SK-N-SH (cell line): ENCODE measurements around the gene RAD21L1.

Experiments
- EP300 ChIP-seq, 2 experiments: IDR thresholded peaks; 2 replicates each; pipeline versions ENCODE4 v1.4.0 to v1.6.1; 2012; ENCODE audit warnings: borderline replicate concordance in 1 of 2, low read depth in 1 of 2, low read length in 1 of 2
- FOXM1 ChIP-seq: IDR thresholded peaks from 2 replicates; pipeline ENCODE4 v1.4.0; 2012; ENCODE audit warnings: low read depth, mild to moderate bottlenecking
- GABPA ChIP-seq: IDR thresholded peaks from 2 replicates; pipeline ENCODE4 v1.4.0; 2012; ENCODE audit warnings: low read depth, mild to moderate bottlenecking
- GATA2 ChIP-seq: sonication (generic); formaldehyde crosslinking; IDR thresholded peaks from 2 replicates; pipeline ENCODE4 v1.5.0; 2020; ENCODE audit warnings: mild to moderate bottlenecking, missing genetic modification reagents
- POLR2AphosphoS5 ChIP-seq: IDR thresholded peaks from 2 replicates; pipeline ENCODE4 v1.6.1; 2012; ENCODE audit warnings: low read depth, low read length
- RFX5 ChIP-seq: IDR thresholded peaks from 2 replicates; pipeline ENCODE4 v1.6.1; 2012; ENCODE audit warnings: mild to moderate bottlenecking, improper control_type of control experiment, low read length
- TF ChIP-seq, protein P1 (sequence below): fragments of 200-600 bp; sonication (generic); IDR thresholded peaks from 2 replicates; pipeline ENCODE4 v1.6.1; 2017; ENCODE audit warnings: antibody characterized with exemption, mild to moderate bottlenecking, moderate library complexity
- TF ChIP-seq, protein P2 (sequence below): IDR thresholded peaks from 2 replicates; pipeline ENCODE4 v1.4.0; 2012; ENCODE audit warnings: low read depth
- TF ChIP-seq, protein P3 (sequence below): IDR thresholded peaks from 2 replicates; pipeline ENCODE4 v1.4.0; 2012; ENCODE audit warnings: low read depth, borderline replicate concordance
- TF ChIP-seq, protein P4 (sequence below): IDR thresholded peaks from 2 replicates; pipeline ENCODE4 v1.4.0; 2012; ENCODE audit warnings: low read depth, borderline replicate concordance

DNA sequence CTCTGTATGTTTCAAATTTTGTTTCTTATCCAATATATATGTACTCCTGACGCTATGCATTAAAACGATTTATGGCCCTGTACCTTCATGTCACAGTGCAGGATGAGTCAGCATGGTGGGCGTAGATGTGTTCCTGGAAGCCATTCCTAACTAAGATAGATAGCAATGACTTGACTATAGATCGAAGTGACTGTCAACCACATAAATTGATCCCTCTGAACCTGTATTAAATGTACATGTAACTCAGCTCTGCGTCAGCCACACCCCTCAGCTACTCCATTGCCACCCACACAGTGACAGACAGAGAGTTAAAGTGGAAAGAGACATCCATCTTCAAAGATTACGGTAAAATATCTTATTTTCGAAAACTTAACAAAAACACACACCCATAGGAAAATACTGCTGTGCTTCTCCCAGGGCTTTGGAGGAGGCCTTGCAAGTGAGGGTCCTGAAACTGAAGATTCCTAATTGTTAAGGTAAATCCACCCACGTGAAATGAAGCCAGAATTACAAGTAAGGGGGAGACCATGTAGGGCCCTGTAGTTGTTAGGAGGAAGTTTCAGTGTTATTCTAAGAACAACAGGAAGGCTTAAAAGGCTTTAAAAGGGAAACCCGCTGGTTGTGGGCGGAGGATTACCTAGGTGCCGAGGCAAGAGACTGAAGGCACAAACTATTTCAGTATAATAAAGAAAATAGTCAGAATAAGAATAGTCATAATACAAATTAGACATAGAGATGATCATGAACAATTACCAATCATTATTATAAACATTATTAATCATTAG, 10.3 kb upstream of the RAD21L1 start:
- TF ChIP-seq, protein P1, sequence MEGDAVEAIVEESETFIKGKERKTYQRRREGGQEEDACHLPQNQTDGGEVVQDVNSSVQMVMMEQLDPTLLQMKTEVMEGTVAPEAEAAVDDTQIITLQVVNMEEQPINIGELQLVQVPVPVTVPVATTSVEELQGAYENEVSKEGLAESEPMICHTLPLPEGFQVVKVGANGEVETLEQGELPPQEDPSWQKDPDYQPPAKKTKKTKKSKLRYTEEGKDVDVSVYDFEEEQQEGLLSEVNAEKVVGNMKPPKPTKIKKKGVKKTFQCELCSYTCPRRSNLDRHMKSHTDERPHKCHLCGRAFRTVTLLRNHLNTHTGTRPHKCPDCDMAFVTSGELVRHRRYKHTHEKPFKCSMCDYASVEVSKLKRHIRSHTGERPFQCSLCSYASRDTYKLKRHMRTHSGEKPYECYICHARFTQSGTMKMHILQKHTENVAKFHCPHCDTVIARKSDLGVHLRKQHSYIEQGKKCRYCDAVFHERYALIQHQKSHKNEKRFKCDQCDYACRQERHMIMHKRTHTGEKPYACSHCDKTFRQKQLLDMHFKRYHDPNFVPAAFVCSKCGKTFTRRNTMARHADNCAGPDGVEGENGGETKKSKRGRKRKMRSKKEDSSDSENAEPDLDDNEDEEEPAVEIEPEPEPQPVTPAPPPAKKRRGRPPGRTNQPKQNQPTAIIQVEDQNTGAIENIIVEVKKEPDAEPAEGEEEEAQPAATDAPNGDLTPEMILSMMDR: no peak
- TF ChIP-seq GABPA (no peak), EP300 (IDR thresholded peaks at IDR 0.05; ENCODE audit: borderline replicate concordance in 1 of 2, low read depth in 1 of 2, low read length in 1 of 2) (no peak), RFX5 (no peak), FOXM1 (no peak), GATA2 (CRISPR knock-in tag) (no peak), POLR2AphosphoS5 (no peak)
- TF ChIP-seq, protein P2, sequence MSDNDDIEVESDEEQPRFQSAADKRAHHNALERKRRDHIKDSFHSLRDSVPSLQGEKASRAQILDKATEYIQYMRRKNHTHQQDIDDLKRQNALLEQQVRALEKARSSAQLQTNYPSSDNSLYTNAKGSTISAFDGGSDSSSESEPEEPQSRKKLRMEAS: no peak
- TF ChIP-seq, protein P3, sequence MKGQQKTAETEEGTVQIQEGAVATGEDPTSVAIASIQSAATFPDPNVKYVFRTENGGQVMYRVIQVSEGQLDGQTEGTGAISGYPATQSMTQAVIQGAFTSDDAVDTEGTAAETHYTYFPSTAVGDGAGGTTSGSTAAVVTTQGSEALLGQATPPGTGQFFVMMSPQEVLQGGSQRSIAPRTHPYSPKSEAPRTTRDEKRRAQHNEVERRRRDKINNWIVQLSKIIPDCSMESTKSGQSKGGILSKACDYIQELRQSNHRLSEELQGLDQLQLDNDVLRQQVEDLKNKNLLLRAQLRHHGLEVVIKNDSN: no peak
- TF ChIP-seq, protein P4, sequence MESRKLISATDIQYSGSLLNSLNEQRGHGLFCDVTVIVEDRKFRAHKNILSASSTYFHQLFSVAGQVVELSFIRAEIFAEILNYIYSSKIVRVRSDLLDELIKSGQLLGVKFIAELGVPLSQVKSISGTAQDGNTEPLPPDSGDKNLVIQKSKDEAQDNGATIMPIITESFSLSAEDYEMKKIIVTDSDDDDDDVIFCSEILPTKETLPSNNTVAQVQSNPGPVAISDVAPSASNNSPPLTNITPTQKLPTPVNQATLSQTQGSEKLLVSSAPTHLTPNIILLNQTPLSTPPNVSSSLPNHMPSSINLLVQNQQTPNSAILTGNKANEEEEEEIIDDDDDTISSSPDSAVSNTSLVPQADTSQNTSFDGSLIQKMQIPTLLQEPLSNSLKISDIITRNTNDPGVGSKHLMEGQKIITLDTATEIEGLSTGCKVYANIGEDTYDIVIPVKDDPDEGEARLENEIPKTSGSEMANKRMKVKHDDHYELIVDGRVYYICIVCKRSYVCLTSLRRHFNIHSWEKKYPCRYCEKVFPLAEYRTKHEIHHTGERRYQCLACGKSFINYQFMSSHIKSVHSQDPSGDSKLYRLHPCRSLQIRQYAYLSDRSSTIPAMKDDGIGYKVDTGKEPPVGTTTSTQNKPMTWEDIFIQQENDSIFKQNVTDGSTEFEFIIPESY: no peak
